Measurements from ENCODE around the gene PRLH. TPM values are rescaled to one million over a fixed set of nuclear protein-coding genes. Genes with fewer than 3 reads are reported as not detected.

The PRLH gene
- polyA plus RNA-seq, 4 donors: not detected

DNA sequence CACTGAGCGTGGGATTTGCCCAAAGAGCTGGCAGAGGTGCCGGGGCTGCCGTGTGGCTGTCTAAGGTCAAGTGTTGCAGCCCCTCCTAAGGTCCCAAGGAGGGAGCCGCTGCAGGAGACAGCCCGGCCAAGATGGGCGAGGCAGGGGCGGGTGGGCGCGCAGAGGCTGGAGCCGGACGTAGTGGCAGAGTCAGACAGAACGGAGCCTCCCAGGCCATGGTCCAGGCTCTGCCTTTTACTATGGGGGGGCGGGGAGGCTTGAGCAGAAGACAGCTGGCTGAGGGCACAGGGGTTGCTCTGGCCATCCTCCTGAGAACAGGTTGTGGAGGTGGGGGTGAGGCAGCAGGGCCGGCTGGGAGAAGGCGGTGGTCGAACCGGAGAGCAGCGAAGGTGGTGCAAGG lies 27.5 kb upstream of the PRLH start:
- no peak for DNase-seq (ENCODE audit: low read depth in 4 of 4, low spot score in 3 of 4)

DNA sequence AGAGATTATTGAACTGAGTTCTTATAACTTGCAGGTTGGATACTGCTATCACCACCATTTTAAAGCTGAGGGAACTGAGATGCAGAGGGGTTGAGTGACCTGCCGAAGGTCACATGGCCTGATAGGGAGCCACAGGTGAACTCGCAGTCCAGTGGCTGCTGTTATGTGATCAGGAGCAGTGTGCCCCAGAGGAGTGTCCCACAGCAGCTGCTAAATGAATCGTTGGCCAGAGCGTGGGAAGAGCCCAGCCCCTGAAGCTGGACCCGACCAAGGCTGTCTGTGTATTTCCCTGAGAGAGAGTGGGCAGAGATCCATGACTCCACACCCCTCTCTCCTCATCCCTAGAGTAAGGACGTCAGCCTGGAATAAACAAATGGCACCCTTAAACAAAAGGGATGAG lies 26.7 kb upstream of the PRLH start:
- no peak for DNase-seq (ENCODE audit: low read depth in 4 of 4, low spot score in 3 of 4)

DNA sequence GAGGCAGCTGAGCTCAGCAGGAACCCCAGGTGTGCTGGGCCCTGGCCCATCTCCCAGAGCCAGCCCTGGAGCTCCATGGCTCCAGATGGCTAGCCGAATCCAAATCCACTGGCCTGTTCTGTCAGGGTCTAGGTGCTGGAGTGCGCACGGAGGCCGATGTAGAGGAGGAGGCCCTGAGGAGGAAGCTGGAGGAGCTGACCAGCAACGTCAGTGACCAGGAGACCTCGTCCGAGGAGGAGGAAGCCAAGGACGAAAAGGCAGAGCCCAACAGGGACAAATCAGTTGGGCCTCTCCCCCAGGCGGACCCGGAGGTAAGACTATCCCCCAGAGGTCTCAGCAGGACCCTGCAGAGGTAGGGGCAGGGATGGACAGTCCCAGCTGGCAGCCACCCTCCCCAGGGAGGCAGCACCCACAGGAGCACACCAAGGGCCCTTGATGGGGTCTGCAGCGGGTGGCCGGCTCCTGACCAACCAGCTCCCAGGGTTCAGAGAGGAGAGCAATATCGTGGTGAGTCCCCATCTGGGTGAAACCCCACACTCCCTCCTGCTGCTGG lies 26.1 kb upstream of the PRLH start:
- DNase-seq (ENCODE audit: low read depth in 4 of 4, low spot score in 3 of 4): no peak

DNA sequence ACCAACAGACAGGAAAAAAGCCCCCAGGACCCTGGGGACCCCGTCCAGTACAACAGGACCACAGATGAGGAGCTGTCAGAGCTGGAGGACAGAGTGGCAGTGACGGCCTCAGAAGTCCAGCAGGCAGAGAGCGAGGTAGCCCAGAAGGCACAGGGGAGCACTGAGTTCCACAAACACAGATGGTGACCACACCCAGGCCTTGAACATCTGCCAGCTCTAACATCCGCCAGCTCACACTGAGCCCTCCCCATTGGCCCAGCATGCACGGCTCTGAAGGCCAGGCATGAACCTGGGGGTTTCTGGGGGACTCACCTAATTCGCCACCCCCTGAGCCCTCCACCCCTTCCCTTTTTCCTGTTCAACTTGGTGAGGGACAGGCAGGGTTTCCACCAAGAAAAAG lies 25.6 kb upstream of the PRLH start:
- DNase-seq (ENCODE audit: low read depth in 4 of 4, low spot score in 3 of 4): no peak

DNA sequence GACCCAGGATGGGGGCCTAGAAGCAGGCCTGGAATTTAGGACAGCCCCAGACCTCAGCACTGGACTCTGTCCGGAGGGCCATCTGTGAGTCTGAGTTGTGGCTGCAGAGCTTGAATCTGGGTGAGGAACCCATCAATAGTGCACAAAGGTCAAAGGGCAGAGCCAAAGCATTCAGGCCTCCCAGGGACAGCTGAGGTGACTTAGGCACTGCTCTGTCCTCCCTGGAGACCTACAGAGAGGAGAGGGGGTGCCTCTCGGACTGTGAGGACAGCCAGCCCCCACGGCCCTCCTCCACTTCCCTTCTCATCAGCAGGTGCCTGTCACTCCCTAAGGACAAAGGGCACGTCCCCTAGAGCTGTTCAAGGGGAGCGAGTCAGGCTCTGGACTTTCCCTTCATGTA lies 25.1 kb upstream of the PRLH start:
- no peak for DNase-seq (ENCODE audit: low read depth in 4 of 4, low spot score in 3 of 4)

GRCh38 chr2:237542001-237542704 lies 24.2 kb upstream of the PRLH start:
- no peak for DNase-seq (ENCODE audit: low read depth in 4 of 4, low spot score in 3 of 4)

GRCh38 chr2:237546040-237546875 lies 20.1 kb upstream of the PRLH start:
- DNase-seq (ENCODE audit: low read depth in 4 of 4, low spot score in 3 of 4): no peak

DNA sequence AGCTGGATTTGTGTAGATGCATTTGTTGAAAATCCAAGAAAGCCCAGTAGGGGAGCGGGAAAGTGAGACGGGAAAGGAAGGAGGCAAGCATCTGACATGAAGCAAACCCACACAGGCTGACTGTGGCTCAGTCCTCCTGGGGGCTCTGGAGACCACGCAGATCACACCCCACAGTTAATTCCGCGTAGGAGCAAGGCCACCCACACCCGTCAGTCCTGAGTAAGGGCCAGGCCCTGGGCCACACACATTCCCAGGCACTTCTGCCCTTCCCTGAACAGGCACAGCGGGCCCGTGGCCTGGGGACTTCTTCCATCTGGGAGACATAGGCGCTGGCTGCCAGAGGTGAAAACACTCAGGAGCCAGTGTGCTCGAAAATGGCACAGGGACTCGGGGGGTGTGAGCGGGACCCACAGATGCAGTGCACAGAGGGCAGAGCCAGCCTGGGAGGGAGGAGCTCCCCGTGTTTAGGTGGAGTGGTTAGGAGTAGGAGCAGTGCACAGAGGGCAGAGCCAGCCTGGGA lies 19.4 kb upstream of the PRLH start:
- no peak for DNase-seq (ENCODE audit: low read depth in 4 of 4, low spot score in 3 of 4)

- DNase-seq (ENCODE audit: low read depth in 4 of 4, low spot score in 3 of 4): no peak
These were observed 18.4 kb upstream of the PRLH start for GRCh38 chr2:237547841-237548416.

- no peak for DNase-seq (ENCODE audit: low read depth in 4 of 4, low spot score in 3 of 4)
These were observed 17.2 kb upstream of the PRLH start for GRCh38 chr2:237549216-237549615.

DNA sequence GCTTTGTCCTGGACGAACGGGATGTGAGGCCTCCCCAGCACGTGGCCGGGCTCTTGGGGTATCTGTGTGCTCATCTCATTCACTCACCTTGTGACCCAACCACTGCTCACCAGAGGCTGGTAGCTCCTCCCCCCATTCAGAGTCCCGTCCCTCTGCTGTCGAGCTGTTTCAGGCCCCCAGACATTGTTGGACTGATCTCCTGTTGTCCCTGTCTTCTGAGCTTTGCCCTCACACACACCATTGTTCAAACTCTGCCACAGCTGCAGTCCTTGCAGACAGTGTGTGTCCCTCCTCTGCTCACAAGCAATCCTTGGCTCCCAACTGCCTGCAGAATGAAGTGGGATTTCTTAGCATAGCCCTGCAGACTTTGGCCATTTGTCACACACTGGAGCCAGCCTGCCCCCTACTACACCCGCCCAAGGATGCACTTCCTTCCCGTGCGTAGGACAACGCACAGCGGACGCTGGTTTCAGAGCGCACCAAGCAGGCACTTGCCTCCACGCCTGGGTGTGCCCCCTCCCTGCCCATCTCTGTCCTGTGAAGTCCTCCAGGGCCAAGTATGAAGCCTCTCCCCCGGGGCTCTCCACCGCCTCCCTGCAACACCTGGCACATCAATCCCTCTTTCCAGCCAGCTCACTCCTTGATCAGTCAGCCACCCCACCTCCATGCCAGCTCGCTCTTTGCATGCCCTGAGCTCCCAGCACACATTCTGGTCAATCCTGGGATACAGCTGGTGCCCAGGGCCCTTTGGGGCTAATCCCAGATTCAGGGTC lies 16.5 kb upstream of the PRLH start:
- no peak for DNase-seq (ENCODE audit: low read depth in 4 of 4, low spot score in 3 of 4)

DNA sequence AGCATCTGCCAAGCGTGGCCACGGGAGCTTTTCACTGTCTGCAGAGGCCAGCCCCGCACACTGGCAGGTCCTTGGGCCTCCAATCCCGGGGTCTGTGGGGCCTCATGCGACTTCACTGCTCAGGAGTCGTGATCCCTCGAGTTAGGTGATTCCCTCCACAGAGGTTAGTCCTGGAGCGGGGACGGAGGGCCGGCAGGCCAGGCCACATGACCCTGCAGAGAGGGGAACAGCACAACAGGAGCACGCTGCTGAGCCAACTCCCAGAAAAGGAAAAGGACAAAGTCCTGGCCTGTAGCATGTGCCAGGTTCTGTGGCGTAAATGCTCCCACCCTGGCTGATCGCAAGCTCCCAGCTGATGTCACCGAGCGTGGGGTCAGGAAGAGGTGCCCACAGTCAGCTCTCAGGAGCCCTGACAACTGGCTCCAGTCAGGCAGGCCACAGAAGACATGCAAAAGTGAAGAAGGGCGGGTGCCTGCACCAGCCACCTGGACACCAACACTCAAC lies 15.3 kb upstream of the PRLH start:
- DNase-seq (ENCODE audit: low read depth in 4 of 4, low spot score in 3 of 4): no peak

DNA sequence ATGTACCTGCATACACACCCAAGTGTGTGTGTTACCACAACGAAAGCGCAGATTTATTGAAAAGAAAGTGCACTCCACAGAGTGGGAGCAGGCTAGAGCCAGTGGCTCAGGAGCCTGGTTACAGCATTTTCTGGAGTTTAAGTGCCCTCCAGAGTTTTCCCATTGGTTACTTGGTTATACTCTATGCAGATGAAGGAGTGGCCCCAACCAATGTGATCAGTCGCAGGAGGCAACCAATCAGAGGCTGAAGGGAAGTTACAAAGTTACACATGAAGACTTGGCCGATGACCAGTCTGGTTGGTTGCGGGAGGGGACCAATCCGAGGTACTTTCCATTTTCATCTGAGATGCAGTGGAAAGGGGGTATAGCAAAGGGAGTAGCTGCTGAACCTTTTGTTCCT lies 13.5 kb upstream of the PRLH start:
- no peak for DNase-seq (ENCODE audit: low read depth in 4 of 4, low spot score in 3 of 4)

- no peak for DNase-seq (ENCODE audit: low read depth in 4 of 4, low spot score in 3 of 4)
These were observed 12.4 kb upstream of the PRLH start for GRCh38 chr2:237553948-237554347.

DNA sequence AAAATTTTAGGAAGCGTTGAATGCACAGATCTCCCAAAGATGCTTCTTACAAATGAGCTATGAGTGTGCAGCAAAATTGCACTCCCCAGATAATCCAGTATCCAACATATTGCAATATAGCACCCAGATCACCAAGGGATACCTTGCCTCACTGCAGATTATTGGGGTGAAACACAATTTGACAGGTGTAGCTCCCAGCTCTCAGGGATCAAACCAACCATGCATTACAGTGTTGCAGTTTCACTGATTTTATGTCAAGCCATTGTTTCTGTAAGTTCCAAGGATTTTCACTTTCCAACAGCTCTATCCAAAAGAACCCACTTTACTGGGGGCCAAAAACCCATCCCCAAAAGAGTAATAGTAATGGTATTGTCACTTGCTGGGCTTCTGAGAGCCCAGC lies 10.8 kb upstream of the PRLH start:
- no peak for DNase-seq (ENCODE audit: low read depth in 4 of 4, low spot score in 3 of 4)

DNA sequence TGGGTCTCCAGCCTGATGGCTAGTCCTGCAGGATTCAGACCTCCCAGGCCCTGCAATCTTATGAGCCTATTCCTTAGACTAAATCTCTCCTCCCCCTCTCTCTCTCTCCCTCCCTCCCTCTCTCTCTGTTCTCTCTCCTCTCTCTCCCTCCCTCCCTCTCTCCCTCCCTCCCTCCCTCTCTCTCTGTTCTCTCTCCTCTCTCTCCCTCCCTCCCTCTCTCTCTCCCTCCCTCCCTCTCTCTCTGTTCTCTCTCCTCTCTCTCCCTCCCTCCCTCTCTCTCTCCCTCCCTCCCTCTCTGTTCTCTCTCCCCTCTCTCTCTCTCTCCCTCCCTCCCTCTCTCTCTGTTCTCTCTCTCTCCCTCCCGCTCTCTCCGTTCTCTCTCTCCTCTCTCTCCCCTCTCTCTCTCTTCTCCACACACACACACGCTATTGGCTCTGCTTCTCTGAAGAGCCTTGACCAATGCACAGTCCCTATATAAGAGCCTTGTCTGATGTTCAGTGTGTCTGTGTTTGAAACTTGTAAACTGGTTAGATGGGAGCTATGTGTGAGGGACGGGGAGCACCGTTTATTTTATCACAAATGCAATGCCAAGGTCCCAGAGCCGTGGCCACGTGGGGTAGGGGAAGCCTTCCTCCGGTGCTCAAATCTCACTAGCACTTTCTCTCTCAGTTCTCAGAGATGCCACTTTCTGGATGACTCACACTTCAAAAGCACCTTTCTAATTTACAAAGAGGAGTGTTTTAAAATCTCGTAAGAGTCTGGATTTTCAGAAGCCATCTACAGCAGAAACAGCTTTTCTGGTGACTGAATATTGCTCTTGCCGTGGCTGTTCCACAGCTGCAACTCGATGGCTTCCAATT lies 9.4 kb upstream of the PRLH start:
- no peak for DNase-seq (ENCODE audit: low read depth in 4 of 4, low spot score in 3 of 4)

DNA sequence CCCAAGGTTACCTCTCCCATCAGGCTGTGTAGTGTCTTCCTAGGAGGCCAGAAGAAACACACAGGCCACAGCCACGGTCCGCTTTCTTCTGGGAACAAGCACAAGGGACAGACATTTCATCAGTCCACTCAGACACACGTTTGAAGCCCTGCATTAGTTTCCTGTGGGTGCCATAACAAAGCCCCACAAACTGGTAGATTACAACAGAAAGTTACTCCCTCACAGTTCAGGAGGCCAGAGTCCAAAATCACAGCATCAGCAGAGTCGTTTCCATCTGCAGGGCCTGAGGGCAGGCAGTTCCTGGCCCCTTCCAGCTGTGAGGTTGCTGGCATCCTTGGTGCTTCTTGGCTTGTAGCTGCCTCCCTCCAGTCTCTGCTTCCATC lies 8.8 kb upstream of the PRLH start:
- no peak for DNase-seq (ENCODE audit: low read depth in 4 of 4, low spot score in 3 of 4)

DNA sequence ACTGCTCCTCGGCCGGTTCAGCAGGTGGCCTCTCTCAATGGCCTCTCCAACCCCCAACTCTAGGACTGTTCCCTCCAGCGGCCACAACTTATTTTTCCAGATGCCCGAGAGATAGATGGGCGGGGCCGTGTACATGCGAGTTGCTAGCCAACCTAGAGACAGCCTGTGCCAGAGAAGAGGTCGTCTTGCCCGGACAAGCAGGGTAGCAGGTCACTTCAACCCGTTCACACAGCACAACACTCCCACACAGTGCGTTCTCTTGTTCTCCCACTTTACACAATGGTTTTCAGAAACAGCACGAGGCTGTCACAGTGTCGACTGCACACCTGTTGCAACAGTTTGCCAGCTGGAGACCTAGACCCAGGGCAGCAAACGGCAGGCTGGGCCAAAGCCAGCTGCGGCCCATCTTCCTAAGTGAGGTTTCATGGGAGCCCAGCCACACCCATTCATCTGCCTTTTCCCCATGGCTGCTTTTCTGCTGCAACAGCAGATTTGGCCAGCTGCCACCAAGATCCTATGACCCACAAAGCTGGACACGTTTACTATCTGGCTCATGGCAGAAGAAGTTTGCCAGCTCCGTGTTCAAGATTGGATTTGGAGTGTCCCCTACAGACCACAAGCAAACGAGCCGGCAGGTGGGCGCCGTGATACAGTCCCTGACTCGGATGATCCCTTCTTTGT lies 7.3 kb upstream of the PRLH start:
- DNase-seq (ENCODE audit: low read depth in 4 of 4, low spot score in 3 of 4): no peak

GRCh38 chr2:237561221-237561620 lies 5.2 kb upstream of the PRLH start:
- no peak for DNase-seq (ENCODE audit: low read depth in 4 of 4, low spot score in 3 of 4)
